ENCODE data around the gene ZYG11B. TPM values are rescaled to one million over a fixed set of nuclear protein-coding genes. Genes with fewer than 3 reads are reported as not detected.

ZYG11B gene
- total and polyA plus RNA-seq, 2 of the 13 experiments (the other 11 are each of a cell fraction or from before 2014, with no cell fraction given) = 6.9 to 17.9 TPM

- in situ Hi-C loops (cut with HindIII; ENCODE audit: extremely low pct_ligation_motif_present, low pct_unique_long_range_greater_than_20kb) = no loop called here
- WGBS (ENCODE audit: low lambda C conversion rate) = 96% methylated on average over 5 of the region's 5 CpGs
- TF ChIP-seq ZNF614 (CRISPR knock-in tag; IDR thresholded peaks at IDR 0.05; ENCODE audit: borderline replicate concordance) = no peak
- no peak for TF ChIP-seq ATF6 (CRISPR knock-in tag; conservative IDR thresholded peaks at IDR 0.05)
- no peak for TF ChIP-seq JUNB (CRISPR knock-in tag; IDR thresholded peaks at IDR 0.05; ENCODE audit: borderline replicate concordance)
- no peak for TF ChIP-seq ZNF790 (CRISPR knock-in tag; IDR thresholded peaks at IDR 0.05; ENCODE audit: borderline replicate concordance)
- no peak for TF ChIP-seq TAF1 (CRISPR knock-in tag; IDR thresholded peaks at IDR 0.05)
- TF ChIP-seq ZNF430 (CRISPR knock-in tag; IDR thresholded peaks at IDR 0.05) = no peak
- no peak for TF ChIP-seq AHDC1 (CRISPR knock-in tag; IDR thresholded peaks at IDR 0.05; ENCODE audit: borderline replicate concordance)
- no peak for TF ChIP-seq ZNF44 (CRISPR knock-in tag; IDR thresholded peaks at IDR 0.05)
- no peak for TF ChIP-seq BRD4 (CRISPR knock-in tag; IDR thresholded peaks at IDR 0.05)
- no peak for TF ChIP-seq IKZF5 (CRISPR knock-in tag; IDR thresholded peaks at IDR 0.05)
- TF ChIP-seq ZNF850 (CRISPR knock-in tag; conservative IDR thresholded peaks at IDR 0.05) = no peak
- TF ChIP-seq SCMH1 (CRISPR knock-in tag; IDR thresholded peaks at IDR 0.05; ENCODE audit: borderline replicate concordance) = no peak
- TF ChIP-seq ZGPAT (CRISPR knock-in tag; IDR thresholded peaks at IDR 0.05) = no peak
- no peak for TF ChIP-seq ZNF230 (CRISPR knock-in tag; IDR thresholded peaks at IDR 0.05)
- TF ChIP-seq RBAK (CRISPR knock-in tag; IDR thresholded peaks at IDR 0.05) = no peak
- no peak for TF ChIP-seq ZNF383 (CRISPR knock-in tag; IDR thresholded peaks at IDR 0.05; ENCODE audit: borderline replicate concordance)
These were observed 39.4 kb upstream of the ZYG11B start for GRCh38 chr1:52686830-52687229.

More at GRCh38 chr1:52686830-52687229, 39.4 kb upstream of the ZYG11B start:
- Histone ChIP-seq H3K36me3 (replicated peaks in 1 of 2; ENCODE audit: control insufficient read depth in 1 of 2, insufficient read depth in 2 of 2, low read length in 2 of 2) (peaks cover 16 to 52% of the 10 kb centered on the region in 2 experiments), H3K4me3 (replicated peaks in 1 of 3; ENCODE audit: insufficient read depth in 1 of 3, low read depth in 2 of 3, low read length in 3 of 3) (no peak overlapping the region), H3K27ac (ENCODE audit: extremely low read length, insufficient read depth, low read length) (no peak overlapping the region), H2AFZ (ENCODE audit: low read length) (no peak overlapping the region), H3K9ac (ENCODE audit: insufficient read depth, low read depth, low read length) (no peak overlapping the region), H3K4me1 (ENCODE audit: insufficient read depth, low read length) (no peaks in the 10 kb centered on the region), H3K79me2 (ENCODE audit: insufficient read depth, low read length) (no peaks in the 10 kb centered on the region), H4K20me1 (ENCODE audit: insufficient read depth, low read length) (no peaks in the 10 kb centered on the region), H3K27me3 (ENCODE audit: control insufficient read depth in 1 of 2, insufficient read depth in 2 of 2, low read length in 2 of 2) (no peaks in the 10 kb centered on the region), H3K4me2 (ENCODE audit: low read depth, low read length) (no peak overlapping the region), H3K9me3 (ENCODE audit: low read length) (no peaks in the 10 kb centered on the region)
- ChIA-PET POLR2A (interaction anchor here (1.0 to 2.8 kb wide), 2 partner anchors 11 to 95 kb away, joined by 3 to 8 read pairs; partner anchors contain the start of gene COA7), CTCF (ENCODE audit: low intra/inter-chr PET ratio, low total read pairs) (no interaction called here)
- no peak for FAIRE-seq
- no peak for DNase-seq (ENCODE audit: low spot score)
- intact Hi-C loops (cut with micrococcal nuclease; ENCODE audit: unreplicated experiment) = loop anchor here (2.0 to 10.0 kb wide), 2 partner anchors 134 to 282 kb away; partner anchors contain the start of genes ORC1, PRPF38A and TUT4
- no peak for ATAC-seq
- BruUV-seq (replicated peaks) = no TSS peak

All from HepG2 (cell line).